ENCODE data around the gene WDTC1.
A peak's percentile ranks its signal among the peaks of the same experiment; 100 is the strongest.
"Not testable (repeated sequence)": the region's sequence is repeated elsewhere in the genome, so short reads cannot be mapped to it uniquely, and the experiment has no call there.

The WDTC1 gene

GRCh38 chr1:27234049-27234882 lies at the start of gene WDTC1:
TSS of gene WDTC1 (plus strand) at chr1:27234632. CDS start at chr1:27261055, 26,423 bp downstream.
- DNase-seq (ENCODE audit: low read depth in 1 of 2, low spot score in 1 of 2), result peak; percentile 94 to 98

GRCh38 chr1:27184665-27185064 lies 49.8 kb upstream of the WDTC1 start:
- DNase-seq (ENCODE audit: low read depth in 1 of 2, low spot score in 1 of 2), result not testable (repeated sequence)

- DNase-seq (ENCODE audit: low read depth in 1 of 2, low spot score in 1 of 2), result no peak
These were observed 42.3 kb upstream of the WDTC1 start for GRCh38 chr1:27192039-27192529.

GRCh38 chr1:27193194-27193593 lies 41.2 kb upstream of the WDTC1 start:
- no peak for DNase-seq (ENCODE audit: low read depth in 1 of 2, low spot score in 1 of 2)

GRCh38 chr1:27201295-27201694 lies 33.1 kb upstream of the WDTC1 start:
- no peak for DNase-seq (ENCODE audit: low read depth in 1 of 2, low spot score in 1 of 2)

- no peak for DNase-seq (ENCODE audit: low read depth in 1 of 2, low spot score in 1 of 2)
These were observed 30.5 kb upstream of the WDTC1 start for GRCh38 chr1:27203946-27204345.

- DNase-seq (ENCODE audit: low read depth in 1 of 2, low spot score in 1 of 2), result not testable (repeated sequence)
These were observed 27.2 kb upstream of the WDTC1 start for GRCh38 chr1:27207238-27207637.

GRCh38 chr1:27208143-27208850 lies 26.1 kb upstream of the WDTC1 start:
- not testable (repeated sequence) for DNase-seq (ENCODE audit: low read depth in 1 of 2, low spot score in 1 of 2)

GRCh38 chr1:27216466-27216865 lies 18.0 kb upstream of the WDTC1 start:
- DNase-seq (ENCODE audit: low read depth in 1 of 2, low spot score in 1 of 2), result no peak

GRCh38 chr1:27217401-27217800 lies 17.0 kb upstream of the WDTC1 start:
- DNase-seq (ENCODE audit: low read depth in 1 of 2, low spot score in 1 of 2), result no peak

- no peak for DNase-seq (ENCODE audit: low read depth in 1 of 2, low spot score in 1 of 2)
These were observed 15.7 kb upstream of the WDTC1 start for GRCh38 chr1:27218736-27219135.

- no peak for DNase-seq (ENCODE audit: low read depth in 1 of 2, low spot score in 1 of 2)
These were observed 14.3 kb upstream of the WDTC1 start for GRCh38 chr1:27220096-27220495.

GRCh38 chr1:27220702-27221497 lies 13.5 kb upstream of the WDTC1 start:
- DNase-seq (ENCODE audit: low read depth in 1 of 2, low spot score in 1 of 2), result not testable (repeated sequence)

GRCh38 chr1:27225621-27226020 lies 8.8 kb upstream of the WDTC1 start:
- no peak for DNase-seq (ENCODE audit: low read depth in 1 of 2, low spot score in 1 of 2)

GRCh38 chr1:27227765-27228164 lies 6.7 kb upstream of the WDTC1 start:
- DNase-seq (ENCODE audit: low read depth in 1 of 2, low spot score in 1 of 2), result no peak

- no peak for DNase-seq (ENCODE audit: low read depth in 1 of 2, low spot score in 1 of 2)
These were observed 774 bp upstream of the WDTC1 start for GRCh38 chr1:27233667-27234048.

- DNase-seq (ENCODE audit: low read depth in 1 of 2, low spot score in 1 of 2), result no peak
These were observed 1.4 kb downstream of the WDTC1 start for GRCh38 chr1:27235827-27236226.

- no peak for DNase-seq (ENCODE audit: low read depth in 1 of 2, low spot score in 1 of 2)
These were observed 2.7 kb downstream of the WDTC1 start for GRCh38 chr1:27237112-27237511.

- DNase-seq (ENCODE audit: low read depth in 1 of 2, low spot score in 1 of 2), result no peak
These were observed 3.6 kb downstream of the WDTC1 start for GRCh38 chr1:27238032-27238431.

- no peak for DNase-seq (ENCODE audit: low read depth in 1 of 2, low spot score in 1 of 2)
These were observed 7.2 kb downstream of the WDTC1 start for GRCh38 chr1:27241677-27242076.

- DNase-seq (ENCODE audit: low read depth in 1 of 2, low spot score in 1 of 2), result not testable (repeated sequence)
These were observed 9.2 kb downstream of the WDTC1 start for GRCh38 chr1:27243665-27244064.
